A673 (cell line): ENCODE results near the gene TSPAN10. TPM values are rescaled to one million over a fixed set of nuclear protein-coding genes. Genes with fewer than 3 reads are reported as not detected.
A peak's percentile ranks its signal among the peaks of the same experiment; 100 is the strongest.

Experiments used
- BruUV-seq: library from RNA; stranded (reverse); fragments of 400-500 nt; replicated peaks from 2 replicates; lab custom pipeline; 2021; lab: Mats Ljungman, UMichigan
- CTCF ChIA-PET: fragments of 300-600 bp; sonication (Branson Sonifier 250); formaldehyde crosslinking; loops from one replicate; lab custom pipeline; 2022; ENCODE audit warnings: antibody characterized with exemption; lab: Charles Lee
- POLR2A ChIA-PET: fragments of 300-600 bp; sonication (Branson Sonifier 250); formaldehyde crosslinking; loops from one replicate; lab custom pipeline; 2022; ENCODE audit warnings: antibody characterized with exemption; ENCODE audit not compliant: low non-redundant PET; lab: Charles Lee
- DNase-seq: peaks from one replicate; pipeline ENCODE4 v3.0.0-alpha.2; 2015; ENCODE audit warnings: low spot score
- H3K27ac ChIP-seq: fragments of 200-600 bp; sonication (generic); 2 replicates; pipeline ENCODE4 v1.5.1; 2016; ENCODE audit warnings: mixed run types, low read depth, mild to moderate bottlenecking, mixed read lengths, antibody characterized with exemption, low read length; ENCODE audit not compliant: poor library complexity, severe bottlenecking
- H3K27me3 ChIP-seq: fragments of 200-600 bp; sonication (generic); replicated peaks from 2 replicates; pipeline ENCODE4 v1.6.1; 2017; ENCODE audit warnings: mixed run types, low read depth, mild to moderate bottlenecking, mixed read lengths, antibody characterized with exemption, low read length; ENCODE audit not compliant: insufficient read depth, poor library complexity
- H3K36me3 ChIP-seq: fragments of 200-600 bp; sonication (generic); 2 replicates; pipeline ENCODE4 v1.6.1; 2016; ENCODE audit warnings: mixed run types, mild to moderate bottlenecking, mixed read lengths, antibody characterized with exemption, low read length; ENCODE audit not compliant: insufficient read depth, poor library complexity, severe bottlenecking
- H3K4me1 ChIP-seq: fragments of 200-600 bp; sonication (generic); 2 replicates; pipeline ENCODE4 v1.6.1; 2017; ENCODE audit warnings: mixed run types, mild to moderate bottlenecking, mixed read lengths, antibody characterized with exemption, low read length; ENCODE audit not compliant: insufficient read depth, poor library complexity, severe bottlenecking
- H3K4me3 ChIP-seq: fragments of 200-600 bp; sonication (generic); 2 replicates; pipeline ENCODE4 v1.5.1; 2016; ENCODE audit warnings: low read depth, mixed run types, mild to moderate bottlenecking, mixed read lengths, low read length; ENCODE audit not compliant: poor library complexity, severe bottlenecking
- H3K9me3 ChIP-seq: fragments of 200-600 bp; sonication (generic); 2 replicates; pipeline ENCODE4 v1.6.1; 2016; ENCODE audit warnings: mixed run types, low read depth, mild to moderate bottlenecking, mixed read lengths, antibody characterized with exemption, low read length; ENCODE audit not compliant: poor library complexity, severe bottlenecking
- EZH2 ChIP-seq: fragments of 200-600 bp; sonication (generic); IDR thresholded peaks from 2 replicates; pipeline ENCODE4 v1.6.1; 2017; ENCODE audit warnings: borderline replicate concordance, low read depth, mild to moderate bottlenecking, mixed read lengths, antibody characterized with exemption, low read length; ENCODE audit not compliant: poor library complexity, severe bottlenecking
- intact Hi-C: fragments of 100-400 bp; cut with micrococcal nuclease; formaldehyde crosslinking; loops from one replicate; pipeline ENCODE4 v1.10.0; 2022; ENCODE audit not compliant: unreplicated experiment
- total RNA-seq: library from RNA; stranded (reverse); gene quantifications from 2 replicates; pipeline ENCODE4 v1.2.3, GENCODE V29; 2021
- TF ChIP-seq, protein P1 (sequence below): fragments of 300-800, 200-600 bp; sonication (generic); conservative IDR thresholded peaks from 2 replicates; pipeline ENCODE4 v1.5.1; 2017; ENCODE audit warnings: low read depth, mild to moderate bottlenecking, antibody characterized with exemption, low read length, moderate library complexity, mixed read lengths

Gene TSPAN10
- total RNA-seq, 1 experiment from 2014 or later, result 1.1 TPM

DNA sequence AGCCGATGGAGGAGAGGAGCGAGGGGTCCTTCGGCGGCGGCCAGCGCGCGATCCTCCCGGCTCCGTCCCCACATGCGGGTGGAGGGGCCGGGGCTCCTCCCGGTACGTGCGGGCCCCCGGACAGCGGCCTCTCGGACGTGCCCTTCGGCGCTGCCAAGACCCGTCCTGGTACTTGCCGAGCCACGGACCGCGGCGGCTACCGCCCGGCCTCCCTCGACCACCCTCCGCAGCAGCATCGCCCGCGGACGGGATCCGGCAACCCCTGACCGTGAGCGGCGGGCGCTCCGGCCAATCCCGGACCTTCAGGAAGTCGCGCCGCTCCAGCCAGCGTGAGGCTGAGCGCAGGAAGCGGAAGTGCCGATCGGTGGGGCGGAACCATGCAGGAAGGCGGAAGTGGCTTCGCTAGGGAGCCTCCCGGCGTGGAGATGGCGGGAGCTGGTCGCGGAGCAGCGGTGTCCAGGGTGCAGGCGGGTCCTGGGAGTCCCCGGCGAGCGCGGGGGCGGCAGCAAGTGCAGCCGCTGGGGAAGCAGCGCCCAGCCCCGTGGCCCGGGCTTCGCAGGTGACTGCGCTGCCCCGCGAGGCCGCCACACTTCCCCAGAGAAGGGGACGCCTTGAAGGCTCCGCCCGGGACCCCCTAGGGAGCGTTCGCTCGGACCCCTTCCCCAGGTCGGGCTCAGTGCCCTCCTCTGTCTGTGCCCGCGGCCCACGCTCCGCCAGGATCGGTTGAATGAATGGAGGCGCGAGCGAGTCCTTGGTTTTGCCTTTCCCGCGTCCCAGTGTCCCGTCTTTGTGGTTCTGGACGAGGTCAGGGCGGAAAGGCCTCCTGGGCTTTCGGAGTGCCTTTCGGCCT, 29.6 kb downstream of the TSPAN10 start, which contains the start of the genes CCDC137 and OXLD1:
Gene CCDC137 (plus strand): TSS at position 396 of the 850 bp plus-strand sequence. CDS start 30 bp downstream, at position 426.
Gene OXLD1 (minus strand): TSS at position 264 of the 850 bp plus-strand sequence. CDS start 28 bp downstream, at position 236.
- CTCF ChIA-PET, result no interaction called here
- no TSS peak for BruUV-seq
- Histone ChIP-seq H3K27me3 (no peaks in the 10 kb centered on the region), H3K27ac (peak within 1 kb of the TSS; percentile 92), H3K36me3 (peaks cover 42% of the 10 kb centered on the region), H3K4me1 (peaks cover 18% of the 10 kb centered on the region), H3K4me3 (peak within 1 kb of the TSS; percentile 93), H3K9me3 (no peaks in the 10 kb centered on the region)
- peak; percentile 98 for DNase-seq
- intact Hi-C loops, result no loop called here
- TF ChIP-seq, protein P1, sequence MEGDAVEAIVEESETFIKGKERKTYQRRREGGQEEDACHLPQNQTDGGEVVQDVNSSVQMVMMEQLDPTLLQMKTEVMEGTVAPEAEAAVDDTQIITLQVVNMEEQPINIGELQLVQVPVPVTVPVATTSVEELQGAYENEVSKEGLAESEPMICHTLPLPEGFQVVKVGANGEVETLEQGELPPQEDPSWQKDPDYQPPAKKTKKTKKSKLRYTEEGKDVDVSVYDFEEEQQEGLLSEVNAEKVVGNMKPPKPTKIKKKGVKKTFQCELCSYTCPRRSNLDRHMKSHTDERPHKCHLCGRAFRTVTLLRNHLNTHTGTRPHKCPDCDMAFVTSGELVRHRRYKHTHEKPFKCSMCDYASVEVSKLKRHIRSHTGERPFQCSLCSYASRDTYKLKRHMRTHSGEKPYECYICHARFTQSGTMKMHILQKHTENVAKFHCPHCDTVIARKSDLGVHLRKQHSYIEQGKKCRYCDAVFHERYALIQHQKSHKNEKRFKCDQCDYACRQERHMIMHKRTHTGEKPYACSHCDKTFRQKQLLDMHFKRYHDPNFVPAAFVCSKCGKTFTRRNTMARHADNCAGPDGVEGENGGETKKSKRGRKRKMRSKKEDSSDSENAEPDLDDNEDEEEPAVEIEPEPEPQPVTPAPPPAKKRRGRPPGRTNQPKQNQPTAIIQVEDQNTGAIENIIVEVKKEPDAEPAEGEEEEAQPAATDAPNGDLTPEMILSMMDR, result no peak
- no peak for TF ChIP-seq EZH2
- POLR2A ChIA-PET, result no interaction called here

DNA sequence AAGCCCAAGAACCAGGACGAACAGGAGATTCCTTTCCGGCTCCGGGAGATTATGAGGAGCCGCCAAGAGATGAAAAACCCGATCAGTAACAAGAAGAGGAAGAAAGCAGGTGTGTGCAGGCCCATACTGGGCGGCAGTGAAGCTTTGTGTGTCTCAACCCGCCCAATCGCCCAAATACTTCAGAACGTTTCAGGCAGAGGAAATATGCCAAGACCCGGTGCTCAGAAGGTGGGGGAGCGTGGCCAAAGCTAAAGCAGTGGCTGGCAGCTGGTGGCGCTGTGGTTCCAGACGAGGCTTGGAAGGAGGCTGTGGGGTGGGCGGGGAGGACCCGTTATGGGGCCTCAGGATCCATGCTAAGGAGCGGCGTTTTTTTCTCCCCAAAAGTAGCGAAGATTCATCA, 30.8 kb downstream of the TSPAN10 start:
- DNase-seq, result peak; percentile 74
- no peak for TF ChIP-seq EZH2
- TF ChIP-seq, protein P1, result peak; percentile 72
- H3K27ac ChIP-seq, result peak overlapping the region; percentile 46
- no peaks in the 10 kb centered on the region for H3K27me3 ChIP-seq
- TSS peak; percentile 36 for BruUV-seq
- ChIA-PET POLR2A (interaction anchor here (0.6 kb wide), 1 partner anchor 13 kb away, joined by 20 read pairs; no protein-coding TSS in a partner anchor), CTCF (interaction anchor here (0.7 kb wide), 2 partner anchors 8 to 12 kb away, joined by 3 read pairs; no protein-coding TSS in a partner anchor)
- H3K9me3 ChIP-seq, result no peaks in the 10 kb centered on the region
- peak overlapping the region; percentile 93 for H3K4me3 ChIP-seq
- H3K36me3 ChIP-seq, result peaks cover 54% of the 10 kb centered on the region
- intact Hi-C loops, result no loop called here
- H3K4me1 ChIP-seq, result peaks cover 18% of the 10 kb centered on the region

DNA sequence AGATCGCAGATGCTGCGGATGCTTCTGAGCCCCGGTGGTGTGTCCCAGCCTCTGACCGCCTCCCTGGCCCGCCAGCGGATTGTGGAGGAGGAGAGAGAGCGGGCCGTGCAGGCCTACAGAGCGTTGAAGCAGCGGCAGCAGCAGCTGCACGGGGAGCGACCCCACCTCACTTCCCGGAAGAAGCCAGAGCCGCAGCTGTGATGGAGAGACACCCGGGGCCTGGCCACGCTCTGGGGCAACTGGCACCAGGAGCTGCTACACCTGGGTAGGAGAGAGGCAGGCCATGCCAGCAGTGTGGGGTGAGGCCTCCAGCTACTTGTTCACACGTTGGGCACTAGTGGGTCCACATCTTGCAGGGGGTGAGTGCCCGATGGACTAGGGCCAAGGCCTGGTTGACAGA, 35.5 kb downstream of the TSPAN10 start:
- no TSS peak for BruUV-seq
- peaks cover 70% of the 10 kb centered on the region for H3K36me3 ChIP-seq
- ChIA-PET POLR2A (no interaction called here), CTCF (no interaction called here)
- H3K4me3 ChIP-seq, result no peak overlapping the region
- no peaks in the 10 kb centered on the region for H3K27me3 ChIP-seq
- H3K9me3 ChIP-seq, result no peaks in the 10 kb centered on the region
- no peak for DNase-seq
- H3K4me1 ChIP-seq, result peaks cover 9% of the 10 kb centered on the region
- intact Hi-C loops, result no loop called here
- TF ChIP-seq, protein P1, result no peak
- TF ChIP-seq EZH2, result no peak
- H3K27ac ChIP-seq, result no peak overlapping the region
